HEK293 (cell line): ENCODE measurements around the gene SRSF9.

ENCODE experiments used
- BCL11B ChIP-seq: fragments of 450-650 bp; formaldehyde crosslinking; IDR thresholded peaks from 2 replicates; pipeline ENCODE4 v1.5.1; 2016; ENCODE audit warnings: low read depth, missing biosample characterization, missing genetic modification characterization
- GLI4 ChIP-seq: fragments of 450-650 bp; formaldehyde crosslinking; IDR thresholded peaks from 2 replicates; pipeline ENCODE4 v1.5.1; 2016; ENCODE audit warnings: missing biosample characterization, missing genetic modification characterization
- GLIS2 ChIP-seq: fragments of 450-650 bp; formaldehyde crosslinking; IDR thresholded peaks from 2 replicates; pipeline ENCODE4 v1.5.1; 2016; ENCODE audit warnings: missing biosample characterization, missing genetic modification characterization
- IKZF3 ChIP-seq: fragments of 450-650 bp; IDR thresholded peaks from 2 replicates; pipeline ENCODE4 v1.5.0; 2018; ENCODE audit warnings: missing biosample characterization, mild to moderate bottlenecking, missing genetic modification characterization, moderate library complexity
- KLF1 ChIP-seq: fragments of 450-650 bp; formaldehyde crosslinking; IDR thresholded peaks from 2 replicates; pipeline ENCODE4 v1.5.1; 2016; ENCODE audit warnings: missing biosample characterization, missing genetic modification characterization
- MEIS1 ChIP-seq: sonication (generic); formaldehyde crosslinking; IDR thresholded peaks from 2 replicates; pipeline ENCODE4 v1.8.1; 2022; ENCODE audit warnings: missing genetic modification reagents, mild to moderate bottlenecking, borderline replicate concordance
- PRDM6 ChIP-seq: fragments of 450-650 bp; formaldehyde crosslinking; IDR thresholded peaks from 2 replicates; pipeline ENCODE4 v1.5.1; 2017; ENCODE audit warnings: missing biosample characterization, missing genetic modification characterization
- REPIN1 ChIP-seq: fragments of 450-650 bp; formaldehyde crosslinking; IDR thresholded peaks from 2 replicates; pipeline ENCODE4 v1.5.1; 2017; ENCODE audit warnings: missing biosample characterization, missing genetic modification characterization, low read depth
- SCRT2 ChIP-seq: fragments of 450-650 bp; formaldehyde crosslinking; IDR thresholded peaks from 2 replicates; pipeline ENCODE4 v1.5.1; 2016; ENCODE audit warnings: missing biosample characterization, missing genetic modification characterization
- WT1 ChIP-seq: fragments of 450-650 bp; formaldehyde crosslinking; IDR thresholded peaks from 2 replicates; pipeline ENCODE4 v1.5.1; 2016; ENCODE audit warnings: missing biosample characterization, missing genetic modification characterization
- ZBTB26 ChIP-seq: fragments of 450-650 bp; formaldehyde crosslinking; optimal IDR thresholded peaks from 2 replicates; pipeline ENCODE3; 2016; ENCODE audit warnings: missing biosample characterization, mild to moderate bottlenecking, missing genetic modification characterization
- ZBTB49 ChIP-seq: fragments of 450-650 bp; formaldehyde crosslinking; IDR thresholded peaks from 2 replicates; pipeline ENCODE4 v1.5.1; 2016; ENCODE audit warnings: missing biosample characterization, missing genetic modification characterization, low read depth
- ZFHX2 ChIP-seq: fragments of 450-650 bp; formaldehyde crosslinking; conservative IDR thresholded peaks from 2 replicates; pipeline ENCODE4 v1.5.1; 2016; ENCODE audit warnings: missing biosample characterization, missing genetic modification characterization
- ZIC2 ChIP-seq: fragments of 450-650 bp; formaldehyde crosslinking; IDR thresholded peaks from 2 replicates; pipeline ENCODE4 v1.5.1; 2016; ENCODE audit warnings: missing biosample characterization, missing genetic modification characterization
- ZNF10 ChIP-seq: fragments of 450-650 bp; formaldehyde crosslinking; IDR thresholded peaks from 2 replicates; pipeline ENCODE4 v1.5.1; 2017; ENCODE audit warnings: missing biosample characterization, missing genetic modification characterization
- ZNF121 ChIP-seq: fragments of 450-650 bp; formaldehyde crosslinking; IDR thresholded peaks from 2 replicates; pipeline ENCODE4 v1.5.1; 2016; ENCODE audit warnings: missing biosample characterization, missing genetic modification characterization
- ZNF155 ChIP-seq: fragments of 450-650 bp; formaldehyde crosslinking; IDR thresholded peaks from 2 replicates; pipeline ENCODE4 v1.5.1; 2016; ENCODE audit warnings: missing biosample characterization, missing genetic modification characterization
- ZNF184 ChIP-seq: fragments of 450-650 bp; IDR thresholded peaks from 2 replicates; pipeline ENCODE4 v1.5.1; 2018; ENCODE audit warnings: missing biosample characterization, mild to moderate bottlenecking, missing genetic modification characterization
- ZNF19 ChIP-seq: fragments of 450-650 bp; formaldehyde crosslinking; IDR thresholded peaks from 2 replicates; pipeline ENCODE4; 2016; ENCODE audit warnings: missing biosample characterization, missing genetic modification characterization, low read depth
- ZNF211 ChIP-seq: fragments of 450-650 bp; formaldehyde crosslinking; IDR thresholded peaks from 2 replicates; pipeline ENCODE4 v1.5.1; 2016; ENCODE audit warnings: low read depth, missing biosample characterization, missing genetic modification characterization
- ZNF266 ChIP-seq: fragments of 450-650 bp; formaldehyde crosslinking; IDR thresholded peaks from 2 replicates; pipeline ENCODE4 v1.5.1; 2016; ENCODE audit warnings: missing biosample characterization, missing genetic modification characterization, low read depth
- ZNF529 ChIP-seq: fragments of 450-650 bp; formaldehyde crosslinking; IDR thresholded peaks from 2 replicates; pipeline ENCODE4 v1.5.1; 2017; ENCODE audit warnings: missing genetic modification characterization, missing biosample characterization; ENCODE audit not compliant: insufficient replicate concordance
- ZNF621 ChIP-seq: fragments of 450-650 bp; formaldehyde crosslinking; IDR thresholded peaks from 2 replicates; pipeline ENCODE4 v1.5.1; 2017; ENCODE audit warnings: missing biosample characterization, missing genetic modification characterization
- ZNF626 ChIP-seq: fragments of 450-650 bp; sonication (Bioruptor Pico); formaldehyde crosslinking; IDR thresholded peaks from 2 replicates; pipeline ENCODE4 v1.5.1; 2018; ENCODE audit warnings: missing biosample characterization, missing genetic modification characterization, inconsistent platforms
- ZNF660 ChIP-seq: fragments of 450-650 bp; IDR thresholded peaks from 2 replicates; pipeline ENCODE4 v1.5.1; 2018; ENCODE audit warnings: missing biosample characterization, mild to moderate bottlenecking, missing genetic modification characterization
- ZNF664 ChIP-seq: fragments of 450-650 bp; formaldehyde crosslinking; IDR thresholded peaks from 2 replicates; pipeline ENCODE4 v1.5.1; 2016; ENCODE audit warnings: missing biosample characterization, missing genetic modification characterization
- ZSCAN4 ChIP-seq: fragments of 450-650 bp; formaldehyde crosslinking; IDR thresholded peaks from 2 replicates; pipeline ENCODE4 v1.5.1; 2017; ENCODE audit warnings: missing biosample characterization, missing genetic modification characterization
- TF ChIP-seq, protein P1 (sequence below): fragments of 450-650 bp; IDR thresholded peaks from 2 replicates; pipeline ENCODE4 v1.5.1; 2018; ENCODE audit warnings: missing biosample characterization, mild to moderate bottlenecking, missing genetic modification characterization
- TF ChIP-seq, protein P2 (sequence below): fragments of 450-650 bp; formaldehyde crosslinking; IDR thresholded peaks from 2 replicates; pipeline ENCODE4 v1.5.1; 2016; ENCODE audit warnings: missing biosample characterization, missing genetic modification characterization
- TF ChIP-seq, protein P3 (sequence below): fragments of 450-650 bp; formaldehyde crosslinking; IDR thresholded peaks from 2 replicates; pipeline ENCODE4 v1.5.1; 2016; ENCODE audit warnings: missing biosample characterization, missing genetic modification characterization

The SRSF9 gene

DNA sequence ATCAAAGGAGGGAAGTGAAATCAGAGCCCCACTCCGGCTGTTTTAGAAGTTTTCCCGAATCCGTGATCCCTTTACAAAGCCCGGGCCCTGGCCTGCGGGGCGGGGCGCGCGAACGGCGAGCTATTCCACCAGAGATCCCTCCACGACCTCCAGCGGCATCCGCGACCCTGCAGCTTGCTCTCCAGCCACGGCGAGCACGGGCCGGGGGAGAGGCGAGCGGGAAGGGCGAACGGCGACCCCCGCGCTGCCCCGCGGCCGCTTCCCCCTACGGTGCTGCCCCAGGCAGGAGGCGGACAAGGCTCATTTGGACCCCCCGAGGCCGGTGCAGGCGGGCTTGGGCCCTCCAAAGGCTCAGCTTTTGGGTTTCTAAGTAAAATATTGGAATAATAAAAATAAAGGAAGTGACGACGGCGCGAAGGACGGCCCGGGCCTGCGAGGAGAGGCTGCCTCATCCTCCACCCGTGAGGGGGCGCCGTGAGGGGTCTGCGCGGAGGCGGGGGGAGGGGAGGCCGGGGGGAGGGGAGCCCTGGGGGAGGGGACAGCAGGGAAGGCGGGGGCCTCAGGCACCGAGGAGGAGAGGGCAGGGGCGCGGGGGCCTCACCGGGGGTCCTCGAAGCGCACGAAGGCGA is 613 bp downstream of the SRSF9 start (continued):
- TF ChIP-seq, protein P1, sequence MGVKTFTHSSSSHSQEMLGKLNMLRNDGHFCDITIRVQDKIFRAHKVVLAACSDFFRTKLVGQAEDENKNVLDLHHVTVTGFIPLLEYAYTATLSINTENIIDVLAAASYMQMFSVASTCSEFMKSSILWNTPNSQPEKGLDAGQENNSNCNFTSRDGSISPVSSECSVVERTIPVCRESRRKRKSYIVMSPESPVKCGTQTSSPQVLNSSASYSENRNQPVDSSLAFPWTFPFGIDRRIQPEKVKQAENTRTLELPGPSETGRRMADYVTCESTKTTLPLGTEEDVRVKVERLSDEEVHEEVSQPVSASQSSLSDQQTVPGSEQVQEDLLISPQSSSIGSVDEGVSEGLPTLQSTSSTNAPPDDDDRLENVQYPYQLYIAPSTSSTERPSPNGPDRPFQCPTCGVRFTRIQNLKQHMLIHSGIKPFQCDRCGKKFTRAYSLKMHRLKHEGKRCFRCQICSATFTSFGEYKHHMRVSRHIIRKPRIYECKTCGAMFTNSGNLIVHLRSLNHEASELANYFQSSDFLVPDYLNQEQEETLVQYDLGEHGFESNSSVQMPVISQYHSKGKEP (tag by site-specific recombination) = no peak
- TF ChIP-seq ZBTB26 (tag by site-specific recombination) (peak; percentile 53), ZNF211 (no peak), REPIN1 (tag by site-specific recombination) (no peak), ZNF529 (tag by site-specific recombination) (no peak), ZNF626 (no peak), KLF1 (tag by site-specific recombination) (no peak), ZIC2 (tag by site-specific recombination) (peak; percentile 55; the same call in 1 of the 2 replicates), PRDM6 (tag by site-specific recombination) (no peak), ZFHX2 (no peak), ZNF660 (tag by site-specific recombination) (no peak), ZNF19 (no peak), ZNF266 (no peak), ZNF621 (tag by site-specific recombination) (no peak), GLIS2 (tag by site-specific recombination) (peak; percentile 96), ZNF121 (no peak), ZNF664 (tag by site-specific recombination) (no peak), BCL11B (tag by site-specific recombination) (no peak), GLI4 (tag by site-specific recombination) (no peak), WT1 (tag by site-specific recombination) (no peak), IKZF3 (tag by site-specific recombination) (no peak), ZSCAN4 (tag by site-specific recombination) (no peak), ZNF184 (tag by site-specific recombination) (no peak), SCRT2 (tag by site-specific recombination) (no peak), ZBTB49 (no peak), MEIS1 (no peak), ZNF10 (tag by site-specific recombination) (no peak), ZNF155 (tag by site-specific recombination) (no peak)
- TF ChIP-seq, protein P2, sequence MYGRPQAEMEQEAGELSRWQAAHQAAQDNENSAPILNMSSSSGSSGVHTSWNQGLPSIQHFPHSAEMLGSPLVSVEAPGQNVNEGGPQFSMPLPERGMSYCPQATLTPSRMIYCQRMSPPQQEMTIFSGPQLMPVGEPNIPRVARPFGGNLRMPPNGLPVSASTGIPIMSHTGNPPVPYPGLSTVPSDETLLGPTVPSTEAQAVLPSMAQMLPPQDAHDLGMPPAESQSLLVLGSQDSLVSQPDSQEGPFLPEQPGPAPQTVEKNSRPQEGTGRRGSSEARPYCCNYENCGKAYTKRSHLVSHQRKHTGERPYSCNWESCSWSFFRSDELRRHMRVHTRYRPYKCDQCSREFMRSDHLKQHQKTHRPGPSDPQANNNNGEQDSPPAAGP (tag by site-specific recombination) = no peak
- TF ChIP-seq, protein P3, sequence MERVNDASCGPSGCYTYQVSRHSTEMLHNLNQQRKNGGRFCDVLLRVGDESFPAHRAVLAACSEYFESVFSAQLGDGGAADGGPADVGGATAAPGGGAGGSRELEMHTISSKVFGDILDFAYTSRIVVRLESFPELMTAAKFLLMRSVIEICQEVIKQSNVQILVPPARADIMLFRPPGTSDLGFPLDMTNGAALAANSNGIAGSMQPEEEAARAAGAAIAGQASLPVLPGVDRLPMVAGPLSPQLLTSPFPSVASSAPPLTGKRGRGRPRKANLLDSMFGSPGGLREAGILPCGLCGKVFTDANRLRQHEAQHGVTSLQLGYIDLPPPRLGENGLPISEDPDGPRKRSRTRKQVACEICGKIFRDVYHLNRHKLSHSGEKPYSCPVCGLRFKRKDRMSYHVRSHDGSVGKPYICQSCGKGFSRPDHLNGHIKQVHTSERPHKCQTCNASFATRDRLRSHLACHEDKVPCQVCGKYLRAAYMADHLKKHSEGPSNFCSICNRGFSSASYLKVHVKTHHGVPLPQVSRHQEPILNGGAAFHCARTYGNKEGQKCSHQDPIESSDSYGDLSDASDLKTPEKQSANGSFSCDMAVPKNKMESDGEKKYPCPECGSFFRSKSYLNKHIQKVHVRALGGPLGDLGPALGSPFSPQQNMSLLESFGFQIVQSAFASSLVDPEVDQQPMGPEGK (tag by site-specific recombination) = 0 out of 2 replicates have a peak, but pooled peaks have one; percentile 12
